Stimulated activated CD4-positive, alpha-beta T cell treated with anti-CD3 and anti-CD28 coated beads, TNF-alpha, amount 100 ng/mL, for 24 hours (primary cell): Measurements from ENCODE around the gene TMTC2.

Experiments used
- DNase-seq, 3 experiments: peaks; one replicate each; pipeline ENCODE4 v3.0.0-alpha.2; 2020; ENCODE audit warnings: low read depth in 3 of 3

The TMTC2 gene

DNA sequence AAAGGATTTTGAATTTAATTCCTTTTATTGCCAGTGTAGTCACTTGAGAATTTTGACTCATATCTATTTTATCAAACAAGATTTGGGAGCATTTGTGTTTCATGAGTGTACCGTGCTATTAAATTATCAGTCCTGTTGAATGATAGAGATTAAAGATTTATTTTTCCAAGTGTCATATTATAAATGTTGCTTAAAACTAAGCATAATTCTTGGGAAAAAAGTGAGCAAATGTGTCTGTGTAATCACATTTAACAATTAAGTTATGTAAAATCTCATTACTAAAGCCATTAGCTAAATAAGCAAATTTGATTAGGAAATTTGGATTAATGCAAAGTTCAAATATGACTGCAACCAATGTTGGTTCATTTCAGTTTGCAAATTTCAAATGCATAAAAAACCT is 266.7 kb downstream of the TMTC2 start:
- DNase-seq, result no peak

- no peak for DNase-seq
Observed at GRCh38 chr12:82954064-82954463, 267.4 kb downstream of the TMTC2 start.

- DNase-seq, result no peak
Observed at GRCh38 chr12:82954572-82954971, 267.9 kb downstream of the TMTC2 start.

DNA sequence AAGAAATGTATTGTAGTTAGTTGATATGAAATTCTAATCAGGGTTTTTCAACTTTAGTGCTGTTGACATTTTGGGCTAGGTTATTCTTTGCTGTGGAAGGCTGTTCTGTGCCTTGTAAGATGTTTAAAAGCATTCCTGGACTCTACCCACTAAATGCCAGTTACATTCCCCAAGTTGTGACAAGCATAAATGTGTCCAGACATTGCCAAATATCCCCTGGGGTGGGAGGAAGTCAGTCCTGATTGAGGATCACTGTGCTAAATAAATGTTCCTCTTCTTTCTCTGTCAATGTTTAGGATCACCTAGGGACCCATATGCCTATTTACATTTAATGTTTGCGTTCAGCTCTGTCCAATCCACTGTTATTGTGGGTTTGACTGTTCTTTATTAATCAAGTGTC is 268.3 kb downstream of the TMTC2 start:
- no peak for DNase-seq

DNA sequence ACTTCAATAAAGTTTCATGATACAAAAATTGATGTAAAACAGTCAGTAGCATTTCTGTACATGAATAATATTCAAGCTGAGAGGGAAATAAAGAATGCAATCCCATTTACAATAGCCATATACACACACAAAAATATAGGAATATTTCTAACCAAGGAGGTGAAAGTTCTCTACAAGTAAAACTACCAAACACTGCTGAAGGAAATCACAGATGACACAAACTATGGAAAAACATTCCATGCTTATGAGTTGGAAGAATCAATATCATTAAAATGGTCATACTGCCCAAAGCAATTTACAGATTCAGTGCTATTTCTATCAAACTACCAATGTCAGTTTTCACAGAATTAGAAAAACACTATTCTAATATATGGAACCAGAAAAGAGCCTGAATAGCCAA is 272.3 kb downstream of the TMTC2 start:
- no peak for DNase-seq

GRCh38 chr12:82959821-82960220 is 273.1 kb downstream of the TMTC2 start:
- no peak for DNase-seq

GRCh38 chr12:82961835-82962234 is 275.1 kb downstream of the TMTC2 start:
- no peak for DNase-seq

GRCh38 chr12:82963956-82964355 is 277.2 kb downstream of the TMTC2 start:
- no peak for DNase-seq

DNA sequence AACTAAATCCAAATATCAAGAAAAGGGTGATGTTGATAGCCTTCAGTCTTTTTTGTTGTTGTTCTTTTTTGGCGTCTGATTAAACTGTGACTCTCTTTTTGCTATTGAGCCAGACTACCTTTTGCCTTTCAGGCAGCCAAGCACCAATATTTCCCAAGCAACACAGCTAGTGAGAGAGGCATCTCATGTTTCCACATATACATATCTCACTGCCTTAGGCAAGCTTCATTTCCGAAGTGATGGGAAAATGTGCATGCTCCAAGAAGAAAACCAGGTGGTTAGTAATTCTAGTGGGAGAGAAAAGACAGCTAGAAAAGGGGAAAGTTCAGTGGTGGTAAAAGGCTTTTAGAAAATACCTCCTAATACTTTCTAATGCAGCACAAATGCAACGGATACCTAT is 277.7 kb downstream of the TMTC2 start:
- no peak for DNase-seq

DNA sequence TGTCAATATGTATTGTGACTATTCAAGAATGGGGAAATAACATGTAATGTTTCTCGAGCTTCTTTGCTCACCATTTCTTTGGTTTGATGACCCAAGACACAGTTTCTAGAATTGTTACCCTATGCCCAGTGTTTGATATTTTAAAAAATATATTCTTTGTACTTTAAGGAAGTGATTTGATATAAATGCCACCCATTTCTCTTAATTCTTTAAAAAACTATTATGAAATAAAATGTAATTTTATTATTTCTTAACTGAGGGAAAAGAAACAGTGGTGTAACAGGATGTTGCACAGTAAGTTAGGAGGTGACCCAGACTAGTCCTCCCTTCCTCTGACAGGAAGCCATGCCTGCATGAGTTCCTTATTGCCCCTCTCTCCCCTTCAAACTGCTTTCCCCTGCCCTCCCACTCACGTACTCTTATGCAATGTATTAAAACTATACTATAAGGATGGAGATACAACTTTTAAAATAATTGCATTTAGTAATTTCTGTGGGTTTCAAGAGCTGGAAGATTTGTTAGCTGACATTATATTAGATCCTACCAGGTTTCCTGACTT is 279.4 kb downstream of the TMTC2 start:
- no peak for DNase-seq

- DNase-seq, result no peak
Observed at GRCh38 chr12:82968631-82969367, 282.1 kb downstream of the TMTC2 start.

DNA sequence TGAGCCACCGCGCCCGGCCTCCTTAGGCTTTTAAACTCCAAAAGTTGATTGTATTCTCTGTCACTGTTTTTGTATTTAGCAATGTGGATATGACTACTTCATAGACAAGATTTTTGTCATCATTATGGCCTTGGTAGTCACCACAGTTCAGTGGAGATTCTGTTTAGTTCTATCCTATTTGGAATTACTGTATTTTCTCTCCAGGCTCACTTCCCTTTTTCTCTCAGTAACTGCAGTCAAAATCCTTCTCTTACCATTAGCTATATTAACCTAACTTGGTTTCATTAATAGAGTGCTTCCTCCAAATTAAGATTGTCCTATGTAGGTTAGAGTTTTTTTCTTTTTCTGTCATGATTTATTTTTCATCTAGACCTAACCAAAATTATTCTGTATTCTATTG is 283.9 kb downstream of the TMTC2 start:
- no peak for DNase-seq

DNA sequence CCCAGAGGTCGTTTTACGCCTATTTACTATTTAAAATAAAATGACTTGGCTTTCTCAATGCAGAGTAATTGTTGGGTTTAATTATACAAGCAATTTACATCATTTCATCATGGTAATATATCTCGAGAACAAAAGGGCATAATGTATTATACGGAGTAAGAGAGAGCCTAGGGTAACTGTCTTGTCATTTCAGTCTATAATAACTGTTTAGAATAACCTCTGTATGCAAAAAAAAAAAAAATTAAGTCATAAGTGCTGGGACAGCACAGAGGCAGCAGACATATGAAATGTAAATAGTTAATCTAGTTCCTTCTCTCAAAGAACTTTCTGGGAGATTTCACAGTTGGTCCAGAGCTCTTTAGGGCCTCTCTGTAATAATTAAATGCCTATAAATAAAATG is 284.9 kb downstream of the TMTC2 start:
- DNase-seq, result no peak

DNA sequence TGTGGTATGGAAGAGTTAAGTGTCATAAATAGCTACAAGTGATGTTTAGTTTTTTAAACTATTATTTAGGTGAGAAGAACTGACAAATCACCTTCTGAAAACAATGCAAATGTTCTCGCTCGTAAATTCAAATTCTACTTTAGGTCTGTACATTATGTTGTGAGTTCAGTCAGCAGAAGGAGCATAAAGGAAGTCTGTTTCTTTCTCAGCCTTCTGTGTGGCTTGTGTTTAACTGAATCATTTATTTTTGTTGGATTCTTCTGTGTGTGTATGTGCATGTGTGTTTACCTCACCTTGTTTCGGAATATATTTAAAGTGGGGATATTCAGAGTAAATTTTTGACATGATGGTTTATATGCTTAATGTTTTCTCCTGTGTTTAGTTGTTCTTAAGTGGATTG is 285.9 kb downstream of the TMTC2 start:
- DNase-seq, result no peak

- no peak for DNase-seq
Observed at GRCh38 chr12:82973592-82973991, 286.9 kb downstream of the TMTC2 start.

GRCh38 chr12:82981150-82981549 is 294.4 kb downstream of the TMTC2 start:
- DNase-seq, result no peak

GRCh38 chr12:82994117-82994516 is 307.4 kb downstream of the TMTC2 start:
- no peak for DNase-seq

GRCh38 chr12:82996168-82996812 is 309.6 kb downstream of the TMTC2 start:
- DNase-seq, result no peak

DNA sequence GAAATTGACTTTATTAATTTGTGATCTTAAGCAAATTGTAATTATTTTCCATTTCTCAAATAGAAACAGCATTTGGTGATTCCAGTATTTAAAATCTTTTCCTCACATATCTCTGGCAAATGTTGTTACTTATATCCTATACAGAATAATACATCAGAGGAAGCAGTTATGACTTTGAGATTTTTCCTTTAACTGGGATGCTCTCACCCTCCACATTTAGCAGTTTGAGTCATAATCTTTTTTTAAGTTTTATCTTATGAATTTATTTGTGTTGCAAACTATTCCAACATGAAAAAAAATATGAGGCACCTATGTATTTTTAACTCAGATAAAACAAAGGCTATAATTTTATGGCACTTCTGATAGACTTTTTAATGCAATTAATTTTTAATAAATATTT is 311.8 kb downstream of the TMTC2 start:
- DNase-seq, result no peak

DNA sequence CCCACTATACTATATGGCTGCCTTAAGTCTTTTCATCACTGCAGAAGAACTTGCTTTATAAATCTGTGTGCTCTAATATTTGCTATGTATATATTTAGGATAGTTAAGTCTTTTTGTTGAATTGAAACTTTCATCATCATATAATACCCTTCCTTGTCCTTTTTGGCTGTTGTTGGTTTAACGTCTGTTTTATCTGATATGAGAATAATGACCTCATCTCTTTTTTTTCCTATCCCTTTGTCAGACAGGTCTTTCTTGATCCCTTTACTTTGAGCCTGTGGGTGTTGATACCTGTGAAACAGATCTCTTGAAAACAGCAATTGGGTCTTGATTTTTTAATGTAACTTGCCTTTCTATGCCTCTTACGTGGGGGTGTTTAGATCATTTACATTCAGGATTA is 316.3 kb downstream of the TMTC2 start:
- DNase-seq, result no peak

GRCh38 chr12:83005534-83006197 is 319.0 kb downstream of the TMTC2 start:
- DNase-seq, result no peak

- DNase-seq, result no peak
Observed at GRCh38 chr12:83008703-83009102, 322.0 kb downstream of the TMTC2 start.
